HepG2 (cell line): ENCODE data around the gene PEPD. TPM values are rescaled to one million over a fixed set of nuclear protein-coding genes. Genes with fewer than 3 reads are reported as not detected.
A peak's percentile ranks its signal among the peaks of the same experiment; 100 is the strongest.

Experiments
- AHR ChIP-seq: IDR thresholded peaks from 2 replicates; pipeline ENCODE4 v1.6.1; 2018; ENCODE audit warnings: missing genetic modification reagents, missing compliant biosample characterization
- ASH2L ChIP-seq: fragments of 300-600, 200-600 bp; sonication (generic); IDR thresholded peaks from 2 replicates; pipeline ENCODE4 v1.7.0; 2017; ENCODE audit warnings: low read depth, mild to moderate bottlenecking, moderate library complexity, mixed read lengths, low read length; ENCODE audit not compliant: insufficient read length
- ATM ChIP-seq: fragments of 450-650 bp; IDR thresholded peaks from 2 replicates; pipeline ENCODE4 v1.7.1; 2017; ENCODE audit warnings: mild to moderate bottlenecking, borderline replicate concordance
- BORCS8-MEF2B ChIP-seq: sonication (generic); formaldehyde crosslinking; IDR thresholded peaks from 2 replicates; pipeline ENCODE4 v1.8.0; 2022; ENCODE audit warnings: mild to moderate bottlenecking, missing genetic modification reagents
- HNRNPLL ChIP-seq: fragments of 200-400 bp; formaldehyde crosslinking; IDR thresholded peaks from 2 replicates; pipeline ENCODE4 v1.6.1; 2017; ENCODE audit warnings: mild to moderate bottlenecking, low read depth, low read length; ENCODE audit not compliant: poor library complexity, severe bottlenecking
- HOXA9 ChIP-seq: sonication (generic); formaldehyde crosslinking; IDR thresholded peaks from 2 replicates; pipeline ENCODE4 v1.8.1; 2022; ENCODE audit warnings: missing genetic modification reagents, mild to moderate bottlenecking, moderate library complexity, borderline replicate concordance
- KDM1A ChIP-seq: IDR thresholded peaks from 2 replicates; pipeline ENCODE4 v1.6.1; 2016; ENCODE audit warnings: missing compliant biosample characterization
- SIX1 ChIP-seq: sonication (generic); formaldehyde crosslinking; IDR thresholded peaks from 2 replicates; pipeline ENCODE4 v1.4.0; 2020; ENCODE audit warnings: missing genetic modification reagents, borderline replicate concordance
- TBX3 ChIP-seq: fragments of 450-650 bp; IDR thresholded peaks from 2 replicates; pipeline ENCODE4 v1.6.1; 2017; ENCODE audit warnings: antibody characterized with exemption, mild to moderate bottlenecking, inconsistent platforms, borderline replicate concordance
- ZNF180 ChIP-seq: sonication (generic); formaldehyde crosslinking; IDR thresholded peaks from 2 replicates; pipeline ENCODE4 v1.4.0; 2020; ENCODE audit warnings: low read depth, missing genetic modification reagents, borderline replicate concordance
- ZNF20 ChIP-seq: sonication (generic); formaldehyde crosslinking; IDR thresholded peaks from 2 replicates; pipeline ENCODE4 v1.4.0; 2020; ENCODE audit warnings: mild to moderate bottlenecking, moderate library complexity, missing genetic modification reagents
- ZNF3 ChIP-seq: IDR thresholded peaks from 2 replicates; pipeline ENCODE4 v1.7.0; 2017; ENCODE audit warnings: inconsistent platforms
- ZNF331 ChIP-seq: sonication (generic); formaldehyde crosslinking; IDR thresholded peaks from 2 replicates; pipeline ENCODE4 v1.4.0; 2020; ENCODE audit warnings: missing genetic modification reagents
- ZNF607 ChIP-seq: sonication (generic); formaldehyde crosslinking; IDR thresholded peaks from 2 replicates; pipeline ENCODE4 v1.5.1; 2020; ENCODE audit warnings: missing genetic modification reagents, mild to moderate bottlenecking, borderline replicate concordance
- ZNF839 ChIP-seq: sonication (generic); formaldehyde crosslinking; IDR thresholded peaks from 2 replicates; pipeline ENCODE4 v1.4.0; 2020; ENCODE audit warnings: missing genetic modification reagents, mild to moderate bottlenecking, borderline replicate concordance
- ZNF891 ChIP-seq: sonication (generic); formaldehyde crosslinking; IDR thresholded peaks from 2 replicates; pipeline ENCODE4 v1.5.0; 2020; ENCODE audit warnings: mild to moderate bottlenecking, missing genetic modification reagents
- polyA plus RNA-seq, 8 experiments: library from polyadenylated mRNA; depleted of rRNA in 3 of 8; stranded (reverse) in 7 of 8; unstranded in 1 of 8; fragments of >200 nt; fragmentation: Illumina TruSeq in 4 of 8; extraction: Trizol in 4 of 8; gene quantifications; 2 replicates each; pipeline versions ENCODE4 v1.2.1 to v1.2.3, GENCODE V29; 2011 to 2016; ENCODE audit warnings: low read depth in 4 of 8, missing spikeins in 1 of 8, mixed read lengths in 1 of 8; ENCODE audit not compliant: insufficient read depth in 1 of 8
- total RNA-seq, 5 experiments: library from RNA; depleted of rRNA; stranded (reverse); fragments of >200 nt; fragmentation: Illumina TruSeq; extraction: Trizol; gene quantifications; 2 replicates each; pipeline ENCODE4 v1.2.3, GENCODE V29; 2016; ENCODE audit warnings: low read depth in 1 of 5
- TF ChIP-seq, protein P1 (sequence below): sonication (generic); formaldehyde crosslinking; IDR thresholded peaks from 2 replicates; pipeline ENCODE4 v1.4.0; 2020; ENCODE audit warnings: missing genetic modification reagents
- TF ChIP-seq, protein P2 (sequence below): sonication (generic); formaldehyde crosslinking; IDR thresholded peaks from 2 replicates; pipeline ENCODE4 v1.4.0; 2020; ENCODE audit warnings: missing genetic modification reagents, borderline replicate concordance
- TF ChIP-seq, protein P3 (sequence below): sonication (generic); formaldehyde crosslinking; IDR thresholded peaks from 2 replicates; pipeline ENCODE4 v1.4.0; 2020; ENCODE audit warnings: missing genetic modification reagents

The PEPD gene
- total and polyA plus RNA-seq, 2 of the 13 experiments (the other 11 are each of a cell fraction or from before 2014, with no cell fraction given): 60.7 to 75.1 TPM

GRCh38 chr19:33394006-33394722, 127.4 kb downstream of the PEPD start (continued):
- TF ChIP-seq KDM1A (no peak), ATM (no peak), ZNF839 (CRISPR knock-in tag) (no peak), ZNF20 (CRISPR knock-in tag) (no peak), TBX3 (no peak), HNRNPLL (peak; percentile 94), HOXA9 (CRISPR knock-in tag) (no peak; the same call in 1 of the 2 replicates), AHR (no peak), SIX1 (CRISPR knock-in tag) (no peak), ZNF607 (no peak), ASH2L (no peak), ZNF3 (no peak), ZNF180 (CRISPR knock-in tag) (no peak), ZNF331 (CRISPR knock-in tag) (no peak), ZNF891 (CRISPR knock-in tag) (0 out of 2 replicates have a peak, but pooled peaks have one; percentile 8), BORCS8-MEF2B (CRISPR knock-in tag) (no peak)
- TF ChIP-seq, protein P1, sequence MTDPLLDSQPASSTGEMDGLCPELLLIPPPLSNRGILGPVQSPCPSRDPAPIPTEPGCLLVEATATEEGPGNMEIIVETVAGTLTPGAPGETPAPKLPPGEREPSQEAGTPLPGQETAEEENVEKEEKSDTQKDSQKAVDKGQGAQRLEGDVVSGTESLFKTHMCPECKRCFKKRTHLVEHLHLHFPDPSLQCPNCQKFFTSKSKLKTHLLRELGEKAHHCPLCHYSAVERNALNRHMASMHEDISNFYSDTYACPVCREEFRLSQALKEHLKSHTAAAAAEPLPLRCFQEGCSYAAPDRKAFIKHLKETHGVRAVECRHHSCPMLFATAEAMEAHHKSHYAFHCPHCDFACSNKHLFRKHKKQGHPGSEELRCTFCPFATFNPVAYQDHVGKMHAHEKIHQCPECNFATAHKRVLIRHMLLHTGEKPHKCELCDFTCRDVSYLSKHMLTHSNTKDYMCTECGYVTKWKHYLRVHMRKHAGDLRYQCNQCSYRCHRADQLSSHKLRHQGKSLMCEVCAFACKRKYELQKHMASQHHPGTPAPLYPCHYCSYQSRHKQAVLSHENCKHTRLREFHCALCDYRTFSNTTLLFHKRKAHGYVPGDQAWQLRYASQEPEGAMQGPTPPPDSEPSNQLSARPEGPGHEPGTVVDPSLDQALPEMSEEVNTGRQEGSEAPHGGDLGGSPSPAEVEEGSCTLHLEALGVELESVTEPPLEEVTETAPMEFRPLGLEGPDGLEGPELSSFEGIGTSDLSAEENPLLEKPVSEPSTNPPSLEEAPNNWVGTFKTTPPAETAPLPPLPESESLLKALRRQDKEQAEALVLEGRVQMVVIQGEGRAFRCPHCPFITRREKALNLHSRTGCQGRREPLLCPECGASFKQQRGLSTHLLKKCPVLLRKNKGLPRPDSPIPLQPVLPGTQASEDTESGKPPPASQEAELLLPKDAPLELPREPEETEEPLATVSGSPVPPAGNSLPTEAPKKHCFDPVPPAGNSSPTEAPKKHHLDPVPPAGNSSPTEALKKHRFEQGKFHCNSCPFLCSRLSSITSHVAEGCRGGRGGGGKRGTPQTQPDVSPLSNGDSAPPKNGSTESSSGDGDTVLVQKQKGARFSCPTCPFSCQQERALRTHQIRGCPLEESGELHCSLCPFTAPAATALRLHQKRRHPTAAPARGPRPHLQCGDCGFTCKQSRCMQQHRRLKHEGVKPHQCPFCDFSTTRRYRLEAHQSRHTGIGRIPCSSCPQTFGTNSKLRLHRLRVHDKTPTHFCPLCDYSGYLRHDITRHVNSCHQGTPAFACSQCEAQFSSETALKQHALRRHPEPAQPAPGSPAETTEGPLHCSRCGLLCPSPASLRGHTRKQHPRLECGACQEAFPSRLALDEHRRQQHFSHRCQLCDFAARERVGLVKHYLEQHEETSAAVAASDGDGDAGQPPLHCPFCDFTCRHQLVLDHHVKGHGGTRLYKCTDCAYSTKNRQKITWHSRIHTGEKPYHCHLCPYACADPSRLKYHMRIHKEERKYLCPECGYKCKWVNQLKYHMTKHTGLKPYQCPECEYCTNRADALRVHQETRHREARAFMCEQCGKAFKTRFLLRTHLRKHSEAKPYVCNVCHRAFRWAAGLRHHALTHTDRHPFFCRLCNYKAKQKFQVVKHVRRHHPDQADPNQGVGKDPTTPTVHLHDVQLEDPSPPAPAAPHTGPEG (CRISPR knock-in tag): peak; percentile 57; the same call in 1 of the 2 replicates
- TF ChIP-seq, protein P2, sequence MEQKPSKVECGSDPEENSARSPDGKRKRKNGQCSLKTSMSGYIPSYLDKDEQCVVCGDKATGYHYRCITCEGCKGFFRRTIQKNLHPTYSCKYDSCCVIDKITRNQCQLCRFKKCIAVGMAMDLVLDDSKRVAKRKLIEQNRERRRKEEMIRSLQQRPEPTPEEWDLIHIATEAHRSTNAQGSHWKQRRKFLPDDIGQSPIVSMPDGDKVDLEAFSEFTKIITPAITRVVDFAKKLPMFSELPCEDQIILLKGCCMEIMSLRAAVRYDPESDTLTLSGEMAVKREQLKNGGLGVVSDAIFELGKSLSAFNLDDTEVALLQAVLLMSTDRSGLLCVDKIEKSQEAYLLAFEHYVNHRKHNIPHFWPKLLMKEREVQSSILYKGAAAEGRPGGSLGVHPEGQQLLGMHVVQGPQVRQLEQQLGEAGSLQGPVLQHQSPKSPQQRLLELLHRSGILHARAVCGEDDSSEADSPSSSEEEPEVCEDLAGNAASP: no peak
- TF ChIP-seq, protein P3, sequence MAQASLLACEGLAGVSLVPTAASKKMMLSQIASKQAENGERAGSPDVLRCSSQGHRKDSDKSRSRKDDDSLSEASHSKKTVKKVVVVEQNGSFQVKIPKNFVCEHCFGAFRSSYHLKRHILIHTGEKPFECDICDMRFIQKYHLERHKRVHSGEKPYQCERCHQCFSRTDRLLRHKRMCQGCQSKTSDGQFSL: peak; percentile 69
